NOMO-1 treated with DMSO at 0.1 percent for 48 hours (cell line): Measurements from ENCODE around the gene NKAIN2.
A peak's percentile ranks its signal among the peaks of the same experiment; 100 is the strongest.
"Not testable (repeated sequence)": the region's sequence is repeated elsewhere in the genome, so short reads cannot be mapped to it uniquely, and the experiment has no call there.

Experiments used
- DNase-seq: peaks from one replicate; lab custom pipeline; 2025; ENCODE audit not compliant: unreplicated experiment; lab: John Stamatoyannopoulos, UW

Gene NKAIN2

DNA sequence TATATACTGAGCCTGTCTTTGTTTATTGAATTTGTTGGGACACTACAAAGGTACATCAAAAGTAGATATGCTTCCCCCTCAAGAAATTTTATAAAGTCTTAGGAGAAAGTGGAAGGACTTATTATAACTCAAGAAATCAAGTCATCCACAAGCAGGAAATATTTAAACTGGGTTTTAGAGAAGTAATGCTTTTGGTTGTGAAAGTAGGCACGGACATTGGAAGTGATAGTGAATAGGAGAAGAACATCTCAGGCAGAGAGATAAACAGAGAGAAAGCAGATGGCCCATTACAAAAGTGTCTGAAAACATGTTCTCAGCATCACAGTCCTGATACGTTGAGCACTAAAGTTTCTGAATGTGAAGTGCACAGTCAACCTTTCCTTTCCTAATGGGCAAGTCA is 742.9 kb downstream of the NKAIN2 start:
- peak; percentile 81 for DNase-seq

GRCh38 chr6:124551711-124552233 is 748.1 kb downstream of the NKAIN2 start:
- peak; percentile 81 for DNase-seq

- DNase-seq = no peak
These were observed 754.2 kb downstream of the NKAIN2 start for GRCh38 chr6:124557873-124558272.

GRCh38 chr6:124560078-124560477 is 756.4 kb downstream of the NKAIN2 start:
- peak; percentile 18 for DNase-seq

DNA sequence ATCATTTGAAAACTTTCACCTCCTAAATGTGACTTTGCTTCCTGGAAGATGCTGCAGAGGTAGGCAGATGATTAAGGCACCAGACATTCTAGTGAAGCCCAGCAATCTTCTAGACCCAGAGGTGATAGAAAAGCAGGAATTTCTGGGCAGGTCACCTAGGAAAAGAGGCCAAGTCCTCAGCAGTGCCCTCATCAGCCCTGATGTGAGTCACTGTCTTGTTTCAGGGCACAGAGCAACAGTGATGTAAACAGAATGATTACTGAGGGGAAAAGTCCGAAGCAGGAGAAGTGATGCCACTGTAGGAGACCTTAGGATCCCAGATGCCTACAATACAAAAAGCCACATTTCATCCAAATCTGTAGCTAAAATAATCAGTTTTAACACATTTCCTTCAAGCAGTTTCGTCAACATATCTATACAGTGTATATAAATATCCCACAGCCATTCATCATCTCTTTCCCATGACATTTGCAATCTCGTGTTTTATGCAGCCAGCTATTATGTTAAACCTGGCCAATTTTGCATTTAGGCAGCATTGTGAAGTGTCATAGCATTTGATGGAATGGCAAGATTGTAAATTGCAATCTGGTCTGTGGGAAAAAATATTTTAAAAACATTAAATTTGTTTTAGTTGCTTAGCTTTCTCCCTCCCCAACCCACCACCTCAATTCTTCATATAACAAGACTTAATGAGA is 757.4 kb downstream of the NKAIN2 start:
- no peak for DNase-seq

DNA sequence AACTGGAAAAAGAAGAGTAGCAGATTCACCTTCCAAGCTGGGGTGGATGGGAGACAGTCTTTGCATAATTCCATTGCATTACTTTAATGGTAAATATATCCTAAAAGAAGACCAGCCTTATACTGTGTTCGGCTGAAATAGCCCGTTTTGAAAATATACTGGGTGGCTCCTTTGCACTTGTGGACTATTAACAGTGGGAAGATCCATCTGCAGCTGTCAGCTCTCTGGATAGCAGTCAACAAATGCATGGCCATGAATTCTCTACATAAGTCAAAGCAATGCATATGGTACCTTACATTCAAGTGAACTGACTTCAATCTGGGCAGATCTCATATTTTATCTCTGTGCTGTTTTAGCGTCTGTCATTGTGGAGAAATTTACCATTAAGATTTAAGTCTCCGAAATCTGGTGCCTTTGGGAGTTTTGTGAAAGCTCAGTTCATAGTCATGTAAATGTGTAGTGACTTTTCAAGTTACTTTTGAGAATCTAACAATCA is 758.0 kb downstream of the NKAIN2 start:
- no peak for DNase-seq

DNA sequence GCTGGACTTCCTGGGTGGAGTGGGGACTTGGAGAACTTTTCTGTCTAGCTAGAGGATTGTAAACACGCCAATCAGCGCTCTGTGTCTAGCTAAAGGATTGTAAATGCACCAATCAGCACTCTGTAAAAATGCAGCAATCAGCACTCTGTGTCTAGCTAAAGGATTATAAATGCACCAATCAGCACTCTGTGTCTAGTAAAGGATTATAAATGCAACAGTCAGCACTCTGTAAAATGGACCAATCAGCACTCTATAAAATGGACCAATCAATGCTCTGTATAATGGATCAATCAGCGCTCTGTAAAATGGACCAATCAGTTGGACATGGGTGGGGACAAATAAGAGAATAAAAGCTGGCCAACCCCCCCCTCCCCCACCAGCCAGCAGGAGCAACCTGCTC is 760.5 kb downstream of the NKAIN2 start:
- not testable (repeated sequence) for DNase-seq

DNA sequence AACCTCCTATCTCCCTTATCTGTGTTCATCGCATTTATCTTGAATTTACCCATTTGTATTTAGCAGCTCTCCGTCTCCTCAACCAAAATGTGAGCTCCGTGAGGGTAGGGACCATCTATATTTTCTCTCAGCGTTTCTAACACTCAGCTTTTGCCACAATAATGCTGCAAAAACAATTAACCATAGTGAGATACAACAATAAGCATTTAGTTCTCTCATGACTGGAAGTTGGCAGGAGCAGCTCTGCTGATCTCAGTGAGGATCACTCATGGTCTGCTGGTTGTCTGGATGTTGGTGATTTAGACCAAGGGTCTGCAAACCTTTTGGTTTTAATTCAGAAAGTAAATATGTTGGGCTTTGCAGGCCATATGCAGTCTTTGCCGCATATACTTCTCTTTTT is 763.7 kb downstream of the NKAIN2 start:
- no peak for DNase-seq

GRCh38 chr6:124573953-124574352 is 770.3 kb downstream of the NKAIN2 start:
- DNase-seq = no peak

GRCh38 chr6:124577734-124578281 is 774.1 kb downstream of the NKAIN2 start:
- DNase-seq = no peak

DNA sequence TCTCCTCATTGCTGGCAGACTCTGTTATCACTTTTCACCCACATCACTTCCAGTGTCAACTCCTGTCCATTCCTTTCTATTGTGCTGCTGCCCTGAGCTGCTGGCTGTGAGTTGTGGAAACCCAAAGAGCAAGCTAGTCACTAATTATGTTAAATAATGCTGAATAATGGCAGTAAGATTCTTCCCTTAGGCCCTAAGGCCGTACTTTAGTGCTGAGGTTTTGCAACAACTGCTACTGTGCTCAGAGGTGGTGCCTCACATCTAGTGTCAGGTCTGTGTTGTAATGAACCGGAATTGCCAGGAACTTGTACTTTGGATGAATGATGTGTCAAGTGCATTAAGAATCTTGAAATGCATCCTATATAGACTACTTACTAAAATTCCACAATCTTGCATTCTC is 786.3 kb downstream of the NKAIN2 start:
- peak; percentile 35 for DNase-seq

DNA sequence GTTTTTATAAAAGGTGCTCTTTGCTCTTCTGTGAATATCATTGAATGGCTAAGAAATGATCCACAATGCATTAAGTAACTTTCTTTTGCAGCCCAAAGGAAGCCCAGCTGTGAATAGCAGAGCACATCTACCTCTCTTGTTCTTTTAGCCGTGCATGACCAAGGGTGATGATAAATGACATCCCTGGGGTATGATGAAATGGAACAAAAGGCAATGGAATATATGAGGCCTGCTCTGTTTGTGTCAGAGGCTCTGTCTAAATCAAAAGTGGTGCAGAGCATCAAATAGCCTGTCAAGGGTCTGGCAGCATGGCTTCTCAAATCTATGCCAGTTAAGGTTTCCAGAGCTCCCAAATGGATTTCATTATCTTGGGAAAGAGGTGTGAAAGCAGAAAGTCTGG is 796.0 kb downstream of the NKAIN2 start:
- no peak for DNase-seq

GRCh38 chr6:124604719-124605118 is 801.1 kb downstream of the NKAIN2 start:
- DNase-seq = no peak

DNA sequence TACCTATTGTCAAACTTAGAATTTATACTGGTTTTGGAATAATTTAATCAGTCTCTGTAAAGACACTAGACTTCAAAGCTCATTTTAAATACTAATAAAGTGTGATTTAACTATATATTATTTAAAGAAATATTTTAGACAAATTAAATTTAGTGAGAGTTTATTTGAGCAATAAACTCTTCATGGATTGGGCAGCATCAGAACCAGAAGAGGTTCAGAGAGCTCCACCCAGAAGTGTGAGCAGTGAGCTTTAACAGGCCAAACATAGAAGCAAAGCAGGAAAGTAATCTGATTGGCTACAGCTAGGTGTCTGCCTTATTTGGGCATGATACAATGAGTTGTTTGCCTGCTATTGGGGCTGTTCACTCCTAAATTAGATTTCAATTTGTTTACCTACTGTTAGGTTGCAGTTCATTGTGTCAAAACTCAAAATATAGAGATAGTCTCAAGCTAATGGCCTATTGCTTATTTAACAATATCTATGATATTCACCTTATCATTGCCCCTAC is 803.5 kb downstream of the NKAIN2 start:
- DNase-seq = no peak

DNA sequence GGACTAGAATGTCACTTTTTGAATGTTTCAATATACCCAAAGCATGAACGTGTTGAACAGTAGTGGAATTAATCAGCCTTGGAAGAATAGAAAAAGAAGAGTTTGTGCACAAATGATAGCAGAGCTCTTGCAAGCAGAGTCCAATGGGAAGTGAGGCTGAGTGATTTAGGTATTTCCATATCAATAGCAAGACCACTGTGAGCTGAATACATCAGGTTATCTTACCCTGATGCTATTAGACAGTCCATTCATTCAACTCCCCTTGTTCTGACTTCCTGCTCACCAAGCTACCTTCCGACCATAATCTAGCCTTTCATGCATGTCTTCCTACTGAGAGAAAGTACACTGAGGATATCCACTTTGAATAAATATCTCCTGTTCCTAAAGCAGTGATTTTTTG is 809.4 kb downstream of the NKAIN2 start:
- no peak for DNase-seq

GRCh38 chr6:124622351-124622750 is 818.7 kb downstream of the NKAIN2 start:
- no peak for DNase-seq

DNA sequence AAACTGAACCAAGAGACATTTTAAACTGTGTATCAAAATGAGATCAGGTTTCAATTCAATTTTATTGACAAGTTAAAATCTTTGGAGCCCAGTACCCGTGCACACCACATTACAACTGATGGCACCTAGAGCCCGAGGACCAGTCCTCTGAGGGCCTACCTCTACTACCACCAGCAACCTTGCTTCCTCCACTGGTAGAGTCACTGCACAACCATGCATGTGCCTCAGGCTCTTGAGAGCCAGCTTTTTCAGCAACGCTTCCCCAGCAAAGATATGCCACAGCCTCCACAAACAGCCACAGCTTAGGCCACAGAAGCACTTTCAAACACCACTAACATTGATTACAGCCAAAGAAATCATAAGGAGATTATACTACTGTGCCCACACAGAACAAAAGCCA is 830.0 kb downstream of the NKAIN2 start:
- no peak for DNase-seq

- no peak for DNase-seq
These were observed 836.8 kb downstream of the NKAIN2 start for GRCh38 chr6:124640432-124640831.

DNA sequence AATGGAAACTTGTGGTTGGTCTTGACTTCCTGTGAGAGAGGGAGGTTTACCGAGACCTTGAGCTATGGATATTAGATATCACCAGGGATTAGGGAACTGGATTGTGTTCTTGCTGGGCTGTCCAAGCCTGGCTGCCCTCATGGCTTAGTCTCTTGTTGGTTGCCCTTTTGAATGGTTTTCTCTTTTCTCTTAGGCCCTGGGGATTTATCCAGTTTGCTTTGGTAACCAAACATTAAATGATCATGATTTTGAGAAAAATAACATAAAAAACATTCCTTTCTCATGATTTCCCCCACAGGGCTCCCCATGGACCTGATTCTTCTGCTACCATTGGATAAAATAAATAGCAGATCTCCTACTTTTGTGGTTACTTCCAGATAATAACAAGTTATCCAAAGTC is 852.2 kb downstream of the NKAIN2 start:
- no peak for DNase-seq

GRCh38 chr6:124658053-124658452 is 854.4 kb downstream of the NKAIN2 start:
- DNase-seq = no peak

DNA sequence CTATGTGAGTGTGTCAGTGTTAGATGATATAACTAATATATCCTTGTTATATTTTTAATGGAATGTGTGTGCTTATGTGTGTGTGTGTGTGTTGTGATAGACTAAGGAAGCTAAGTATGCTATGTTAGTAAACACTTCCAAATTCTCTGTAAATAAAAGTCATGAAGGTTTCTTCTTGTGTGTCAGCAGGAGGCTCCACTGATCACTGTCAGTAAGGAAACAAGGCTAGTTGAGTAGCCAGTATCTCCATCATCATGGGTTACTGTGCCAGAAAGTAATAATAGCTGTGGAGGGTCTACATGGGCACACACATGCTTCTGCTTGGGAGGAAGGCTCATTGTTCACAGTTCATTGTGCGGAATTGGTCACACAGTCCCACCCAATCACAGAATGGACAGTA is 855.8 kb downstream of the NKAIN2 start:
- DNase-seq = no peak

DNA sequence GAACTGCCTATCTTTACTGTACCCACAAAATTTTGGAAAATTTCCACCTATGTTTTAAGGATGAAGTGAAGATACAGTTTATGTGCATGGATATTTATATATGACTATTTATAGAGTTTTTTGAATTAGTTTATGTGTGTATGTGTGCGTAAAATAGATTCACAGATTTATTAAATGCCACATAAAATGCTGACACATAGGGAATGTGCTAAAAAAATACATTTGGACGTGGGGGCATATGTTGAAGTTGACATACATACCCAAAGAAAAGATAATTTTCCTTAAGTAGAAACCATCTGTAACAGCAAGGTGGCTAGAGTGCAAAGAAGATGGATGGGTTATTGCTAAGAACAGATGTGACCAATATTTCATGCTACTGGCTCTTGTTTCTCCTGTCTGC is 856.5 kb downstream of the NKAIN2 start:
- DNase-seq = no peak
